HEK293 (cell line): ENCODE data around the gene PCDHGA5.

Source experiments
- CTCF ChIP-seq: fragments of 450-650 bp; formaldehyde crosslinking; IDR thresholded peaks from 2 replicates; pipeline ENCODE4 v1.5.1; 2016; ENCODE audit warnings: missing biosample characterization, missing genetic modification characterization
- KLF7 ChIP-seq: fragments of 450-650 bp; formaldehyde crosslinking; IDR thresholded peaks from 2 replicates; pipeline ENCODE4 v1.5.1; 2016; ENCODE audit warnings: missing biosample characterization, missing genetic modification characterization, borderline replicate concordance
- PRDM1 ChIP-seq: fragments of 450-650 bp; formaldehyde crosslinking; IDR thresholded peaks from 2 replicates; pipeline ENCODE4; 2016; ENCODE audit warnings: missing biosample characterization, missing genetic modification characterization
- ZBTB8A ChIP-seq: fragments of 450-650 bp; formaldehyde crosslinking; IDR thresholded peaks from 2 replicates; pipeline ENCODE4 v1.5.1; 2016; ENCODE audit warnings: missing biosample characterization, missing genetic modification characterization
- ZFHX2 ChIP-seq: fragments of 450-650 bp; formaldehyde crosslinking; conservative IDR thresholded peaks from 2 replicates; pipeline ENCODE4 v1.5.1; 2016; ENCODE audit warnings: missing biosample characterization, missing genetic modification characterization
- ZNF37A ChIP-seq: fragments of 450-650 bp; IDR thresholded peaks from 2 replicates; pipeline ENCODE4 v1.5.1; 2018; ENCODE audit warnings: missing biosample characterization, missing genetic modification characterization
- ZNF830 ChIP-seq: fragments of 450-650 bp; IDR thresholded peaks from 2 replicates; pipeline ENCODE4 v1.5.0; 2018; ENCODE audit warnings: missing biosample characterization, missing genetic modification characterization, low read depth, mild to moderate bottlenecking, moderate library complexity
- ZNF843 ChIP-seq: fragments of 450-650 bp; formaldehyde crosslinking; IDR thresholded peaks from 2 replicates; pipeline ENCODE4 v1.5.1; 2016; ENCODE audit warnings: missing biosample characterization, missing genetic modification characterization
- TF ChIP-seq, protein P1 (sequence below): fragments of 450-650 bp; formaldehyde crosslinking; IDR thresholded peaks from 2 replicates; pipeline ENCODE4 v1.5.1; 2016; ENCODE audit warnings: missing biosample characterization, missing genetic modification characterization

GRCh38 chr5:141412854-141413539, 49.0 kb downstream of the PCDHGA5 start, which contains the start of gene PCDHGA10:
- TF ChIP-seq ZBTB8A (tag by site-specific recombination): no peak
- TF ChIP-seq CTCF (tag by site-specific recombination): no peak
- TF ChIP-seq, protein P1, sequence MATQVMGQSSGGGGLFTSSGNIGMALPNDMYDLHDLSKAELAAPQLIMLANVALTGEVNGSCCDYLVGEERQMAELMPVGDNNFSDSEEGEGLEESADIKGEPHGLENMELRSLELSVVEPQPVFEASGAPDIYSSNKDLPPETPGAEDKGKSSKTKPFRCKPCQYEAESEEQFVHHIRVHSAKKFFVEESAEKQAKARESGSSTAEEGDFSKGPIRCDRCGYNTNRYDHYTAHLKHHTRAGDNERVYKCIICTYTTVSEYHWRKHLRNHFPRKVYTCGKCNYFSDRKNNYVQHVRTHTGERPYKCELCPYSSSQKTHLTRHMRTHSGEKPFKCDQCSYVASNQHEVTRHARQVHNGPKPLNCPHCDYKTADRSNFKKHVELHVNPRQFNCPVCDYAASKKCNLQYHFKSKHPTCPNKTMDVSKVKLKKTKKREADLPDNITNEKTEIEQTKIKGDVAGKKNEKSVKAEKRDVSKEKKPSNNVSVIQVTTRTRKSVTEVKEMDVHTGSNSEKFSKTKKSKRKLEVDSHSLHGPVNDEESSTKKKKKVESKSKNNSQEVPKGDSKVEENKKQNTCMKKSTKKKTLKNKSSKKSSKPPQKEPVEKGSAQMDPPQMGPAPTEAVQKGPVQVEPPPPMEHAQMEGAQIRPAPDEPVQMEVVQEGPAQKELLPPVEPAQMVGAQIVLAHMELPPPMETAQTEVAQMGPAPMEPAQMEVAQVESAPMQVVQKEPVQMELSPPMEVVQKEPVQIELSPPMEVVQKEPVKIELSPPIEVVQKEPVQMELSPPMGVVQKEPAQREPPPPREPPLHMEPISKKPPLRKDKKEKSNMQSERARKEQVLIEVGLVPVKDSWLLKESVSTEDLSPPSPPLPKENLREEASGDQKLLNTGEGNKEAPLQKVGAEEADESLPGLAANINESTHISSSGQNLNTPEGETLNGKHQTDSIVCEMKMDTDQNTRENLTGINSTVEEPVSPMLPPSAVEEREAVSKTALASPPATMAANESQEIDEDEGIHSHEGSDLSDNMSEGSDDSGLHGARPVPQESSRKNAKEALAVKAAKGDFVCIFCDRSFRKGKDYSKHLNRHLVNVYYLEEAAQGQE: no peak
- no peak for TF ChIP-seq ZNF830 (tag by site-specific recombination)
- no peak for TF ChIP-seq PRDM1 (tag by site-specific recombination)
- TF ChIP-seq ZFHX2 (tag by site-specific recombination): no peak
- TF ChIP-seq ZNF37A (tag by site-specific recombination): no peak
- TF ChIP-seq KLF7 (tag by site-specific recombination): no peak
- no peak for TF ChIP-seq ZNF843 (tag by site-specific recombination)
